H1 (cell line): ENCODE measurements around the gene GOLGA7B. TPM values are rescaled to one million over a fixed set of nuclear protein-coding genes. Genes with fewer than 3 reads are reported as not detected.

Experiments
- CTCF ChIA-PET: fragments of 300-600 bp; sonication (Branson Sonifier 250); formaldehyde crosslinking; loops from one replicate; lab custom pipeline; 2021; ENCODE audit not compliant: partially characterized antibody; lab: Charles Lee
- POLR2A ChIA-PET: fragments of 300-600 bp; sonication (Branson Sonifier 250); formaldehyde crosslinking; loops from one replicate; lab custom pipeline; 2021; ENCODE audit warnings: inconsistent platforms; ENCODE audit not compliant: partially characterized antibody; lab: Charles Lee
- DNase-seq, 2 experiments: peaks; one replicate each; pipeline versions ENCODE4 v3.0.0 to v3.0.0-alpha.2; 2010 to 2022; ENCODE audit warnings: low spot score in 2 of 2, low read depth in 1 of 2, mixed read lengths in 1 of 2
- FAIRE-seq: peaks from 2 replicates; lab custom pipeline; 2011; peaks lifted over from hg19 to GRCh38; lab: Jason Lieb, UNC
- H2AFZ ChIP-seq: 2 replicates; pipeline ENCODE4 v1.8.1; 2012; ENCODE audit warnings: low read length, inconsistent platforms
- H2AK5ac ChIP-seq: 2 replicates; pipeline ENCODE4 v1.6.1; 2013; ENCODE audit warnings: low read depth, low read length
- H2BK120ac ChIP-seq: replicated peaks from 2 replicates; pipeline ENCODE3; 2013; ENCODE audit warnings: low read depth, low read length, inconsistent platforms
- H2BK12ac ChIP-seq: 2 replicates; pipeline ENCODE4 v1.6.1; 2013; ENCODE audit warnings: low read depth, low read length
- H2BK15ac ChIP-seq: 2 replicates; pipeline ENCODE4 v1.6.1; 2013; ENCODE audit warnings: low read length
- H2BK20ac ChIP-seq: 2 replicates; pipeline ENCODE4 v1.6.1; 2013; ENCODE audit warnings: low read length
- H2BK5ac ChIP-seq: 2 replicates; pipeline ENCODE4 v1.6.1; 2013; ENCODE audit warnings: low read depth, low read length
- H3K14ac ChIP-seq: 2 replicates; pipeline ENCODE4 v1.6.1; 2013; ENCODE audit warnings: inconsistent platforms; ENCODE audit not compliant: insufficient read length
- H3K18ac ChIP-seq: 2 replicates; pipeline ENCODE4 v1.6.1; 2013; ENCODE audit warnings: low read length; ENCODE audit errors: extremely low read depth
- H3K23ac ChIP-seq: 2 replicates; pipeline ENCODE4 v1.6.1; 2013; ENCODE audit warnings: inconsistent platforms; ENCODE audit not compliant: insufficient read length
- H3K23me2 ChIP-seq: 2 replicates; pipeline ENCODE4 v1.6.1; 2013; ENCODE audit warnings: low read depth, low read length
- H3K27ac ChIP-seq: 2 replicates; pipeline ENCODE4 v1.6.1; 2011; ENCODE audit warnings: low read depth, low read length, inconsistent platforms
- H3K27me3 ChIP-seq, 4 experiments: replicated peaks in 1 of 4; 1 replicate in 1 of 4; 2 replicates in 3 of 4; pipeline versions ENCODE4 v1.6.1 to v1.8.1; 2011 to 2013; ENCODE audit warnings: low read length in 3 of 4, mild to moderate bottlenecking in 3 of 4, inconsistent platforms in 2 of 4, mixed read lengths in 2 of 4, moderate library complexity in 1 of 4; ENCODE audit not compliant: control insufficient read depth in 3 of 4, insufficient read depth in 3 of 4; ENCODE audit errors: extremely low read depth in 1 of 4
- H3K36me3 ChIP-seq, 4 experiments: 2 replicates each; pipeline versions ENCODE4 v1.6.1 to v1.8.1; 2011 to 2013; ENCODE audit warnings: mild to moderate bottlenecking in 4 of 4, low read length in 3 of 4, moderate library complexity in 2 of 4, control low read depth in 1 of 4, inconsistent platforms in 1 of 4; ENCODE audit not compliant: insufficient read depth in 4 of 4, control insufficient read depth in 2 of 4
- H3K4ac ChIP-seq: replicated peaks from 2 replicates; pipeline ENCODE3; 2013; ENCODE audit warnings: low read length, low read depth, mixed read lengths, inconsistent platforms; ENCODE audit not compliant: insufficient read length
- H3K4me1 ChIP-seq, 4 experiments: replicated peaks in 1 of 4; 1 replicate in 1 of 4; 2 replicates in 3 of 4; pipeline versions ENCODE4 v1.6.1 to v1.8.1; 2011 to 2013; ENCODE audit warnings: low read length in 3 of 4, inconsistent platforms in 2 of 4, mixed read lengths in 1 of 4; ENCODE audit not compliant: insufficient read depth in 4 of 4, control insufficient read depth in 3 of 4
- H3K4me2 ChIP-seq, 2 experiments: 2 replicates each; pipeline versions ENCODE4 v1.6.1 to v1.8.1; 2011 to 2013; ENCODE audit warnings: low read depth in 2 of 2, low read length in 2 of 2, control low read depth in 1 of 2, inconsistent platforms in 1 of 2, mild to moderate bottlenecking in 1 of 2; ENCODE audit not compliant: insufficient read depth in 1 of 2
- H3K4me3 ChIP-seq, 4 experiments: fragments of 200-600, 300-600 bp in 1 of 4; sonication (generic), shearing (Covaris generic), sonication (Bioruptor Twin) in 1 of 4; 2 replicates each; pipeline versions ENCODE4 v1.5.1 to v1.8.1; 2011 to 2016; ENCODE audit warnings: low read length in 4 of 4, low read depth in 3 of 4, control low read depth in 2 of 4, inconsistent platforms in 2 of 4, mild to moderate bottlenecking in 2 of 4, mixed read lengths in 1 of 4, moderate library complexity in 1 of 4; ENCODE audit not compliant: insufficient read depth in 2 of 4; ENCODE audit errors: extremely low read depth in 1 of 4
- H3K56ac ChIP-seq: replicated peaks from 2 replicates; pipeline ENCODE3; 2013; ENCODE audit warnings: low read depth, mild to moderate bottlenecking, mixed read lengths, low read length, inconsistent platforms; ENCODE audit not compliant: insufficient read length
- H3K79me1 ChIP-seq: 2 replicates; pipeline ENCODE4 v1.6.1; 2013; ENCODE audit warnings: low read depth, low read length, control low read depth
- H3K79me2 ChIP-seq, 2 experiments: 2 replicates each; pipeline versions ENCODE4 v1.6.1 to v1.8.1; 2012 to 2013; ENCODE audit warnings: low read length in 2 of 2, mild to moderate bottlenecking in 2 of 2, inconsistent platforms in 1 of 2; ENCODE audit not compliant: insufficient read depth in 2 of 2, control insufficient read depth in 1 of 2
- H3K9ac ChIP-seq, 4 experiments: replicated peaks in 1 of 4; 1 replicate in 1 of 4; 2 replicates in 3 of 4; pipeline versions ENCODE4 v1.6.1 to v1.8.1; 2011 to 2013; ENCODE audit warnings: low read depth in 3 of 4, low read length in 3 of 4, control low read depth in 2 of 4, mild to moderate bottlenecking in 2 of 4, moderate library complexity in 2 of 4, inconsistent platforms in 1 of 4; ENCODE audit errors: extremely low read depth in 1 of 4
- H3K9me3 ChIP-seq, 2 experiments: 2 replicates each; pipeline versions ENCODE4 v1.6.1 to v1.8.1; 2012 to 2013; ENCODE audit warnings: mild to moderate bottlenecking in 2 of 2, moderate library complexity in 2 of 2, control low read depth in 1 of 2, inconsistent platforms in 1 of 2, low read depth in 1 of 2, low read length in 1 of 2, mixed read lengths in 1 of 2; ENCODE audit not compliant: insufficient read depth in 2 of 2
- H4K20me1 ChIP-seq, 2 experiments: replicated peaks in 1 of 2; 2 replicates each; pipeline versions ENCODE3 to v1.8.1; 2011 to 2013; ENCODE audit warnings: inconsistent platforms in 2 of 2, low read length in 2 of 2, mild to moderate bottlenecking in 1 of 2; ENCODE audit not compliant: insufficient read depth in 2 of 2, control insufficient read depth in 1 of 2
- H4K5ac ChIP-seq: 2 replicates; pipeline ENCODE4 v1.6.1; 2013; ENCODE audit warnings: low read length, low read depth, mixed read lengths, inconsistent platforms; ENCODE audit not compliant: insufficient read length
- H4K8ac ChIP-seq: 2 replicates; pipeline ENCODE4 v1.8.0; 2013; ENCODE audit warnings: mild to moderate bottlenecking, moderate library complexity, low read length, inconsistent platforms; ENCODE audit not compliant: insufficient read depth; ENCODE audit errors: extremely low read depth
- H4K91ac ChIP-seq: replicated peaks from 2 replicates; pipeline ENCODE3; 2013; ENCODE audit warnings: low read length, mixed read lengths, inconsistent platforms; ENCODE audit not compliant: insufficient read length
- CBX5 ChIP-seq: fragments of 300-800, 300-1000 bp; sonication (generic); IDR thresholded peaks from 2 replicates; pipeline ENCODE4 v1.7.1; 2016; ENCODE audit warnings: antibody characterized with exemption, low read length, low read depth
- E2F6 ChIP-seq: IDR thresholded peaks from 2 replicates; pipeline ENCODE4 v1.6.1; 2012; ENCODE audit warnings: inconsistent platforms
- FOSL1 ChIP-seq: IDR thresholded peaks from 2 replicates; pipeline ENCODE4 v1.6.1; 2011; ENCODE audit warnings: mild to moderate bottlenecking, low read depth, low read length, moderate library complexity; ENCODE audit not compliant: insufficient read depth
- GTF2F1 ChIP-seq: IDR thresholded peaks from 2 replicates; pipeline ENCODE4 v1.6.1; 2012; ENCODE audit warnings: low read depth, low read length, improper control_type of control experiment, borderline replicate concordance
- HDAC2 ChIP-seq, 2 experiments: fragments of 300-600 bp in 1 of 2; sonication (generic) in 1 of 2; IDR thresholded peaks; 2 replicates each; pipeline ENCODE4 v1.6.1; 2011 to 2012; ENCODE audit warnings: low read depth in 2 of 2, low read length in 2 of 2, mild to moderate bottlenecking in 2 of 2, moderate library complexity in 2 of 2, borderline replicate concordance in 1 of 2, inconsistent platforms in 1 of 2
- HDAC6 ChIP-seq: IDR thresholded peaks from one replicate; pipeline ENCODE4 v1.7.1; 2012; ENCODE audit warnings: low read depth, mild to moderate bottlenecking, inconsistent platforms, low read length, moderate library complexity
- PHF8 ChIP-seq: fragments of 200-600 bp; sonication (generic); conservative IDR thresholded peaks from 2 replicates; pipeline ENCODE4 v1.7.1; 2012; ENCODE audit warnings: low read depth, mild to moderate bottlenecking, inconsistent platforms, low read length, moderate library complexity
- RNF2 ChIP-seq: fragments of 200-900, 300-1000 bp; sonication (generic); IDR thresholded peaks from 2 replicates; pipeline ENCODE4 v1.7.1; 2016; ENCODE audit warnings: borderline replicate concordance, low read depth, mild to moderate bottlenecking, antibody characterized with exemption, low read length; ENCODE audit not compliant: poor library complexity, severe bottlenecking; ENCODE audit errors: missing control alignments
- RXRA ChIP-seq: IDR thresholded peaks from 2 replicates; pipeline ENCODE4 v1.6.1; 2011; ENCODE audit warnings: low read depth, mild to moderate bottlenecking, low read length, moderate library complexity; ENCODE audit not compliant: insufficient read depth
- SIRT6 ChIP-seq: IDR thresholded peaks from one replicate; pipeline ENCODE4 v1.7.1; 2012; ENCODE audit warnings: low read length, inconsistent platforms
- TAF7 ChIP-seq: optimal IDR thresholded peaks from 2 replicates; pipeline ENCODE3; 2011; ENCODE audit warnings: low read depth, mild to moderate bottlenecking, inconsistent platforms, low read length, moderate library complexity, borderline replicate concordance
- YY1 ChIP-seq: IDR thresholded peaks from 2 replicates; pipeline ENCODE4 v1.6.1; 2011; ENCODE audit warnings: low read depth, mild to moderate bottlenecking, low read length
- ZNF274 ChIP-seq: IDR thresholded peaks from 2 replicates; pipeline ENCODE4 v1.7.0; 2012; ENCODE audit warnings: low read length, borderline replicate concordance; ENCODE audit errors: extremely low read depth
- WGBS, 2 experiments: shearing (Covaris generic) in 1 of 2; methylation state at CpG; one replicate each; pipeline versions ENCODE4 v1.1.6 to v1.1.7; 2013 to 2015; ENCODE audit warnings: low lambda C conversion rate in 2 of 2, mixed read lengths in 2 of 2, inconsistent platforms in 1 of 2, low coverage in 1 of 2, missing lambda C conversion rate in 1 of 2; ENCODE audit not compliant: insufficient replicate concordance in 2 of 2, insufficient coverage in 1 of 2, insufficient read length in 1 of 2; ENCODE audit errors: extremely low coverage in 1 of 2, missing lambda C conversion rate in 1 of 2; 5-methylcytosine and 5-hydroxymethylcytosine counted together
- polyA plus RNA-seq, 7 experiments: library from polyadenylated mRNA; depleted of rRNA in 3 of 7; stranded (reverse) in 5 of 7; unstranded in 2 of 7; fragments of >200 nt in 5 of 7; fragments of 200-250 nt in 2 of 7; gene quantifications; 1 replicate in 5 of 7; 2 replicates in 1 of 7; 4 replicates in 1 of 7; pipeline versions ENCODE4 v1.2.1 to v1.2.3, GENCODE V29; 2011 to 2013; ENCODE audit warnings: missing spikeins in 2 of 7, mixed read lengths in 2 of 7
- total RNA-seq: library from RNA; stranded (reverse); fragmentation: NEBNext Ultra II Directional; extraction: Animal tissue kit (Norgen Biotek cat#: 25700); gene quantifications from 2 replicates; pipeline ENCODE4 v1.2.1, GENCODE V29; 2021

The GOLGA7B gene
- total and polyA plus RNA-seq, 2 of the 8 experiments (the other 6 are each of a cell fraction or from before 2014, with no cell fraction given), result 0.04 to 0.14 TPM

DNA sequence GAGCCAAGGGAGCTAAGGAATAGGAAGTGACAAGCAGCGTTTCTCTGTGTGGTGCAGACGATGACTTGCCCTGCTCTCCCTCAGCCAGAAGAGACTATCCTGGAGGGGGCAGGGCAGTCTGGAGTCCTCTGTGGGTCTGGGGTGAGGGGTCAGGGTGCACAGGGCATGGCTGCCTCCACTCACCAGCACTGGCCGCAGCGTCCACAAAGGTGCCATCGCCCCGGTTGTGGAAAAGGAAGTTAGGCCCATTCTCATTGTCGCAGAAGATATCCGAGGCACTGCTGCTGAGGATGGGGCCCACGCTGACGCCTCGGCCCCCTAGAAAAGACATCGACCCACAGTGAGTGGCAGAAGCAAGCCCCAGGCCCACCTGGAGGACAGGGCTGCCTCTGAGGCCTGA, 58.2 kb downstream of the GOLGA7B start:
- Histone ChIP-seq H3K18ac (no peak overlapping the region), H3K4me1 (peaks cover 0 to 5% (median 2%) of the 10 kb centered on the region in 4 experiments; a peak in 3 of 7 replicates), H3K27me3 (no peaks in the 10 kb centered on the region; a peak in 2 of 7 replicates), H3K4ac (no peak overlapping the region), H2BK5ac (no peak overlapping the region), H3K79me1 (no peaks in the 10 kb centered on the region), H3K9ac (no peak overlapping the region), H3K27ac (no peak overlapping the region), H3K23ac (no peak overlapping the region), H3K9me3 (no peaks in the 10 kb centered on the region), H3K23me2 (no peaks in the 10 kb centered on the region), H2BK12ac (no peak overlapping the region), H3K79me2 (no peaks in the 10 kb centered on the region), H2AFZ (no peak overlapping the region), H3K14ac (no peak overlapping the region), H2AK5ac (no peak overlapping the region), H3K36me3 (no peaks in the 10 kb centered on the region), H2BK15ac (0 out of 2 replicates have a peak overlapping the region, but pooled peaks have one; percentile 46), H4K8ac (no peak overlapping the region), H2BK20ac (no peak overlapping the region), H4K5ac (no peak overlapping the region), H3K56ac (no peak overlapping the region), H4K91ac (no peak overlapping the region), H3K4me3 (no peak overlapping the region), H3K4me2 (no peak overlapping the region), H2BK120ac (no peak overlapping the region), H4K20me1 (no peaks in the 10 kb centered on the region)
- no peak for DNase-seq
- ChIA-PET CTCF (interaction anchor here (1.1 to 9.6 kb wide), 11 partner anchors 10 to 263 kb away, joined by 3 to 87 read pairs (median 5); no protein-coding TSS in a partner anchor), POLR2A (no interaction called here)
- no peak for FAIRE-seq
- WGBS, 2 experiments, result 92% methylated on average over 8 of the region's 12 CpGs; no CpG with 5 or more reads in 1 of the 2 experiments
- TF ChIP-seq FOSL1 (no peak), PHF8 (no peak), E2F6 (no peak), SIRT6 (no peak), YY1 (no peak), RNF2 (no peak), GTF2F1 (no peak), RXRA (no peak), ZNF274 (no peak), HDAC2 (IDR thresholded peaks at IDR 0.05; ENCODE audit: borderline replicate concordance in 1 of 2, low read depth in 2 of 2, low read length in 2 of 2) (no peak), TAF7 (no peak), HDAC6 (no peak), CBX5 (no peak)
